ENCODE data around the gene CHRNA1. TPM values are rescaled to one million over a fixed set of nuclear protein-coding genes. Genes with fewer than 3 reads are reported as not detected.

CHRNA1 gene
- total RNA-seq, 4 donors from 2014 or later: not detected

DNA sequence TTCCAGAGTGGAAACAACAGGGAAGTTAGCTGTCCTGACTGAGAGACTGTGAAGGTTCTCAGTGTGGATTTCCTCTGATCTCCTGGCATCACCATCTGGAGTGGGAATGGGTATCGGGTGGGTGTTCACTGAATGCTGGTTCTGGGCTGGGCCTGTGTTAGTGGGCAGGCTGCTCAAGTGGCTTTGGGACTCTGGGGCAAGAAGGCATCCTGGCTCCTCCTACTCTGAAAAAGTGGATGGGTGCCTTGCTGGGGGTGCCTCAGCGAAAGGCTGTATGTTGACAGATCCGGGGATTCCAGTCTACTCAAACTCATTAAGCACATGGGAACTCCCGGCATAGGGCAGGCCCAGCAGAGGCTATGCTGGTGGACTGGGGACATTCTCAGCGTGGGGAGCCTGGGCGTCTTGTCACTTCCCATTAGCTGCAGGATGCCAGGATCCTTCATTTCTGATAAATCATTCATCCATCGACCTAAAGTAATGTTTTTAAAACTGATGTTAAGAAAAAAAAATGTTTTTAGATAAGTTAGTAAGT lies 27.5 kb upstream of the CHRNA1 start:
- H3K27me3 ChIP-seq: no peaks in the 10 kb centered on the region
- no peak for DNase-seq (ENCODE audit: low spot score in 2 of 2)
- no peak overlapping the region for H3K4me3 ChIP-seq
- H3K9me3 ChIP-seq: no peaks in the 10 kb centered on the region
- H3K36me3 ChIP-seq: no peaks in the 10 kb centered on the region
- WGBS: 75% methylated on average over 7 of the region's 7 CpGs
- H3K4me1 ChIP-seq: peaks cover 10% of the 10 kb centered on the region
- no peak overlapping the region for H3K27ac ChIP-seq
- TF ChIP-seq POLR2AphosphoS5 (IDR thresholded peaks at IDR 0.05) (no peak), POLR2A (IDR thresholded peaks at IDR 0.05) (no peak), EP300 (IDR thresholded peaks at IDR 0.05) (no peak)
- TF ChIP-seq, protein P1, sequence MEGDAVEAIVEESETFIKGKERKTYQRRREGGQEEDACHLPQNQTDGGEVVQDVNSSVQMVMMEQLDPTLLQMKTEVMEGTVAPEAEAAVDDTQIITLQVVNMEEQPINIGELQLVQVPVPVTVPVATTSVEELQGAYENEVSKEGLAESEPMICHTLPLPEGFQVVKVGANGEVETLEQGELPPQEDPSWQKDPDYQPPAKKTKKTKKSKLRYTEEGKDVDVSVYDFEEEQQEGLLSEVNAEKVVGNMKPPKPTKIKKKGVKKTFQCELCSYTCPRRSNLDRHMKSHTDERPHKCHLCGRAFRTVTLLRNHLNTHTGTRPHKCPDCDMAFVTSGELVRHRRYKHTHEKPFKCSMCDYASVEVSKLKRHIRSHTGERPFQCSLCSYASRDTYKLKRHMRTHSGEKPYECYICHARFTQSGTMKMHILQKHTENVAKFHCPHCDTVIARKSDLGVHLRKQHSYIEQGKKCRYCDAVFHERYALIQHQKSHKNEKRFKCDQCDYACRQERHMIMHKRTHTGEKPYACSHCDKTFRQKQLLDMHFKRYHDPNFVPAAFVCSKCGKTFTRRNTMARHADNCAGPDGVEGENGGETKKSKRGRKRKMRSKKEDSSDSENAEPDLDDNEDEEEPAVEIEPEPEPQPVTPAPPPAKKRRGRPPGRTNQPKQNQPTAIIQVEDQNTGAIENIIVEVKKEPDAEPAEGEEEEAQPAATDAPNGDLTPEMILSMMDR (IDR thresholded peaks at IDR 0.05): no peak

DNA sequence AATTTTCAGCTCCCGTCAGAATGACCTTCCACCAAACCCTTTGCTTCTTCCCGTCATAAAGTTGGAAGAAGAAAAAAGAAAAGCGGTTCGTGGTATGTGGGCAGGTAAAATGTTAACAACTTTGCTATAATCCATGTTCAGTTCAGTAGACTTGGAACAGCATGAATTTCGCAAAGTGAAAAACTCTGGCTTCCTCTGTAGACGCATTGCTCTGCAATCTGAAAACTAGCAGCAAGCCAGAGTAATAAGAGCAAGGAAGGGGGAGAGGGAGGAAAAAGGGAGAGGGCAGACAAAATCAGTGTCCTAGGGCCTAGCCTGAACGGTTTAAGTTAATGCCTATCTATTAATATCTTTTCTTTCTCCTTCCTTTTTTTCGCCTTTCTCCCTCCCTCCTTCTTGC lies 26.7 kb upstream of the CHRNA1 start:
- TF ChIP-seq EP300 (IDR thresholded peaks at IDR 0.05) (no peak), POLR2A (IDR thresholded peaks at IDR 0.05) (no peak)
- no peaks in the 10 kb centered on the region for H3K27me3 ChIP-seq
- WGBS: 70% methylated on average over 8 of the region's 8 CpGs
- no peak for DNase-seq (ENCODE audit: low spot score in 2 of 2)
- H3K36me3 ChIP-seq: no peaks in the 10 kb centered on the region
- H3K9me3 ChIP-seq: no peaks in the 10 kb centered on the region
- H3K27ac ChIP-seq: no peak overlapping the region
- peaks cover 14% of the 10 kb centered on the region for H3K4me1 ChIP-seq
- H3K4me3 ChIP-seq: no peak overlapping the region

DNA sequence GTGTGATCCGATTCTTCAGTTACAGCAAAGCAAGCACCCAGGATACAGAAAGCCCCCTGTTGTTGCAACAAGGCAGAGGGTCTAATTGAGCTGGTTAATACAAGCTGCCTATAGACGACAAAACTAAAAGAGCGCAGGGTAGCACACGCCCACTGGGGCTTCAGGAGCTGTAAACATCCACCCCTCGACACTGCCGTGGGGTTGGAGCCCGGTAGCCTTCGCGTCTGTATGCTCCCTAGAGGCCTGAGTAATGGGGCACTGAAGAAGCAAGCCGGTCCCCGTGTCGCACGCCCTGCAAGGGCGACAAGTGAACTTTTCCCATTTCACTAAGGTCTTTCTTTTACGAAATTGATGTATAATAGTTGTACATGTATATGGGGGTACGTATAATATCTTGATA lies 24.7 kb upstream of the CHRNA1 start:
- no peaks in the 10 kb centered on the region for H3K9me3 ChIP-seq
- no peak overlapping the region for H3K4me3 ChIP-seq
- peaks cover 17% of the 10 kb centered on the region for H3K4me1 ChIP-seq
- no peaks in the 10 kb centered on the region for H3K36me3 ChIP-seq
- no peak overlapping the region for H3K27ac ChIP-seq
- TF ChIP-seq POLR2A (IDR thresholded peaks at IDR 0.05) (no peak), EP300 (IDR thresholded peaks at IDR 0.05) (no peak), POLR2AphosphoS5 (IDR thresholded peaks at IDR 0.05) (no peak)
- TF ChIP-seq, protein P1 (IDR thresholded peaks at IDR 0.05): no peak
- DNase-seq (ENCODE audit: low spot score in 2 of 2): no peak
- H3K27me3 ChIP-seq: no peaks in the 10 kb centered on the region
- WGBS: 89% methylated on average over 16 of the region's 16 CpGs

DNA sequence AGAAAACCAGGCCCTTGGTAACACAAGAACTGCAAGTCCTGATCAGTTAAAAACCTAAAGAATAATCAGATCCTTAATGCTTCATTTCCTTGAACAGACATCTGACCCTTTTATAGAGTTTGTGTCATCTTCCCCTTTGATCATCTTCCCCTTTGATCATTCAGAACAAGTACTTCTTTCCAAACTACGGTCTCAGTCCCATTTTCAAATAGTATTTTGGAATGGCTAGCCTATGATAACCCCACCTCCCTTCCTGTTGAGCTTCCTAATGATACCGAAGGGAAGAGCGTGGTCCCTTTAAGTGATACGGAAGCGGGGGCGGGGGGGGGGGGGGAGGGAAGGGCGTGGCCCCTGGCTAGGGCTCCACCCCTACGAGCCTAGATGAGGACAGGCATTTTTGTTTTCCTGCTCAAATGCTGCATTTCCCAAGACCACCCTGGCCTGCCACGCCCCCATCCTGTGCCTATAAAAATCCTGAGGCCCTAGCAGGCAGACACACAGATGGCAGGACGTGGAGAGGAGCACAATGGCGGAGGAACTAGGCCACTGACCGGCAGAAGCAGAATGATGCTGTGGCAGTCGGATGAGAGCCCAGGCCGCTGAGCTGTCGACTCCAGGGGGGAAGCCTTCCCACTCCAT lies 24.1 kb upstream of the CHRNA1 start:
- WGBS: 44% methylated on average over 14 of the region's 15 CpGs
- DNase-seq (ENCODE audit: low spot score in 2 of 2): no peak
- no peaks in the 10 kb centered on the region for H3K27me3 ChIP-seq
- peaks cover 17% of the 10 kb centered on the region for H3K4me1 ChIP-seq
- H3K4me3 ChIP-seq: no peak overlapping the region
- TF ChIP-seq POLR2AphosphoS5 (IDR thresholded peaks at IDR 0.05) (no peak), POLR2A (IDR thresholded peaks at IDR 0.05) (no peak), EP300 (IDR thresholded peaks at IDR 0.05) (no peak)
- TF ChIP-seq, protein P1 (IDR thresholded peaks at IDR 0.05): no peak
- H3K27ac ChIP-seq: peak overlapping the region; percentile 69
- H3K36me3 ChIP-seq: no peaks in the 10 kb centered on the region
- no peaks in the 10 kb centered on the region for H3K9me3 ChIP-seq

DNA sequence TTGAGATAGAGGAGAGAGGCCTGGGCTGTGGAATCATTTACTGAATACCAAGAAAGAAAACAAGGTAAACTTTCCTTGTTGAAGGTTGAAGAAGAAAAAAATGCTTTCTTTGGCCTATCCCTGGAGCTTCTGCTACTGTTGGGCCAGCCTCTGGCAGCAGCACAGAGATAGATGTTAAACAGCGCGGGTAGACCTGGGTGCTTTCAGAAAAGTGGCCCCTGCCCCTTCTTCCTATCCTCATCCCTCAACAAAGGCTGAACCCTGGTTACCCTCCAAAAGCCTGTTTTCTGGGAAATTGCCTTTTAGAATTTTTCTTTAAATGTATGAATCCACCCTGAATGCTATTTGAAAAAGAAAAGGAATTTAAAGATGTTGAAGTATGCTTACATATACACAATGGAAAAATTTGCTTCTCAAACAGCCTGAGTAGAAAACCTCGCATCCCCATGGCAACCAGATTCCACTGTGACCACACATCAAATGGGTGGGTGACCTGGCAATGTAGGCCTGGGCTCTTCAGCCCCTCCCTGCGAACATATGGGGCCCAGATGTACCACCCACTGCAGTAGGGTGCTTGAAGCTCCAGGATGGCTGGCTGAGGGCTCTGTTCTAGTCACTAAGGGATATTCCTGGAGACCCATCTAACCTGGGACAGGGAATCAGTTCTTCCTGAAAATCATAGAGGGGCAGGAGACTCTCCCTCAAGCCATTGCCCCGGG lies 23.4 kb upstream of the CHRNA1 start:
- no peak for TF ChIP-seq EP300 (IDR thresholded peaks at IDR 0.05)
- no peak for TF ChIP-seq POLR2AphosphoS5 (IDR thresholded peaks at IDR 0.05)
- TF ChIP-seq, protein P1 (IDR thresholded peaks at IDR 0.05): no peak
- no peak for TF ChIP-seq POLR2A (IDR thresholded peaks at IDR 0.05)
- Histone ChIP-seq H3K4me3 (no peak overlapping the region), H3K4me1 (peaks cover 17% of the 10 kb centered on the region), H3K27ac (peak overlapping the region; percentile 69), H3K36me3 (no peaks in the 10 kb centered on the region), H3K9me3 (no peaks in the 10 kb centered on the region), H3K27me3 (no peaks in the 10 kb centered on the region)
- WGBS: 69% methylated on average over 5 of the region's 5 CpGs
- no peak for DNase-seq (ENCODE audit: low spot score in 2 of 2)
